ENCODE results near the gene DOK6.
A peak's percentile ranks its signal among the peaks of the same experiment; 100 is the strongest.

The DOK6 gene

GRCh38 chr18:69701305-69701704 lies 300.6 kb downstream of the DOK6 start:
- Histone ChIP-seq H4K20me1 (ENCODE audit: insufficient read depth, low read length) (no peaks in the 10 kb centered on the region), H2AFZ (ENCODE audit: low read depth, low read length) (no peak overlapping the region), H3K9ac (ENCODE audit: low read length) (no peak overlapping the region), H3K4me2 (ENCODE audit: low read length) (no peak overlapping the region), H3K27ac (ENCODE audit: low read length) (no peak overlapping the region), H3K4me1 (ENCODE audit: low read length) (peaks cover 4% of the 10 kb centered on the region), H3K4me3 (ENCODE audit: low read length) (no peak overlapping the region), H3K9me3 (ENCODE audit: insufficient read depth, low read length) (no peaks in the 10 kb centered on the region), H3K79me2 (ENCODE audit: low read length) (no peaks in the 10 kb centered on the region), H3K36me3 (replicated peaks; ENCODE audit: low read depth, low read length) (no peaks in the 10 kb centered on the region), H3K27me3 (ENCODE audit: low read depth, low read length) (no peaks in the 10 kb centered on the region)
- TF ChIP-seq CTCF (IDR thresholded peaks at IDR 0.05; ENCODE audit: low read depth, low read length) (no peak), EZH2phosphoT487 (IDR thresholded peaks at IDR 0.05; ENCODE audit: low read depth) (no peak)

- TF ChIP-seq EZH2phosphoT487 (IDR thresholded peaks at IDR 0.05; ENCODE audit: low read depth) (no peak), CTCF (IDR thresholded peaks at IDR 0.05; ENCODE audit: low read depth, low read length) (no peak)
- H3K27me3 ChIP-seq (ENCODE audit: low read depth, low read length), result no peaks in the 10 kb centered on the region
- H4K20me1 ChIP-seq (ENCODE audit: insufficient read depth, low read length), result no peaks in the 10 kb centered on the region
- peaks cover 4% of the 10 kb centered on the region for H3K4me1 ChIP-seq (ENCODE audit: low read length)
- no peak overlapping the region for H3K4me3 ChIP-seq (ENCODE audit: low read length)
- H2AFZ ChIP-seq (ENCODE audit: low read depth, low read length), result no peak overlapping the region
- H3K9ac ChIP-seq (ENCODE audit: low read length), result no peak overlapping the region
- H3K36me3 ChIP-seq (replicated peaks; ENCODE audit: low read depth, low read length), result no peaks in the 10 kb centered on the region
- no peaks in the 10 kb centered on the region for H3K79me2 ChIP-seq (ENCODE audit: low read length)
- H3K27ac ChIP-seq (ENCODE audit: low read length), result no peak overlapping the region
- 0 out of 2 replicates have a peak, but pooled peaks cover 4% of the 10 kb centered on the region for H3K9me3 ChIP-seq (ENCODE audit: insufficient read depth, low read length)
- no peak overlapping the region for H3K4me2 ChIP-seq (ENCODE audit: low read length)
These were observed 302.8 kb downstream of the DOK6 start for GRCh38 chr18:69703461-69703860.

GRCh38 chr18:69705987-69706386 lies 305.3 kb downstream of the DOK6 start:
- H3K36me3 ChIP-seq (replicated peaks; ENCODE audit: low read depth, low read length), result no peaks in the 10 kb centered on the region
- H3K27me3 ChIP-seq (ENCODE audit: low read depth, low read length), result no peaks in the 10 kb centered on the region
- peak overlapping the region; percentile 71; the same call in 1 of the 2 replicates for H2AFZ ChIP-seq (ENCODE audit: low read depth, low read length)
- no peak overlapping the region for H3K27ac ChIP-seq (ENCODE audit: low read length)
- peaks cover 4% of the 10 kb centered on the region for H3K4me1 ChIP-seq (ENCODE audit: low read length)
- TF ChIP-seq EZH2phosphoT487 (IDR thresholded peaks at IDR 0.05; ENCODE audit: low read depth) (no peak), CTCF (IDR thresholded peaks at IDR 0.05; ENCODE audit: low read depth, low read length) (no peak)
- H4K20me1 ChIP-seq (ENCODE audit: insufficient read depth, low read length), result no peaks in the 10 kb centered on the region
- peak overlapping the region; percentile 15; the same call in 1 of the 2 replicates for H3K4me2 ChIP-seq (ENCODE audit: low read length)
- H3K4me3 ChIP-seq (ENCODE audit: low read length), result no peak overlapping the region
- H3K9me3 ChIP-seq (ENCODE audit: insufficient read depth, low read length), result 0 out of 2 replicates have a peak, but pooled peaks cover 4% of the 10 kb centered on the region
- no peaks in the 10 kb centered on the region for H3K79me2 ChIP-seq (ENCODE audit: low read length)
- no peak overlapping the region for H3K9ac ChIP-seq (ENCODE audit: low read length)

GRCh38 chr18:69708844-69709243 lies 308.2 kb downstream of the DOK6 start:
- Histone ChIP-seq H3K9ac (ENCODE audit: low read length) (no peak overlapping the region), H2AFZ (ENCODE audit: low read depth, low read length) (no peak overlapping the region), H3K79me2 (ENCODE audit: low read length) (no peaks in the 10 kb centered on the region), H3K4me2 (ENCODE audit: low read length) (no peak overlapping the region), H3K4me1 (ENCODE audit: low read length) (peaks cover 4% of the 10 kb centered on the region), H3K27ac (ENCODE audit: low read length) (no peak overlapping the region), H3K9me3 (ENCODE audit: insufficient read depth, low read length) (0 out of 2 replicates have a peak, but pooled peaks cover 4% of the 10 kb centered on the region), H3K4me3 (ENCODE audit: low read length) (no peak overlapping the region), H3K36me3 (replicated peaks; ENCODE audit: low read depth, low read length) (no peaks in the 10 kb centered on the region), H3K27me3 (ENCODE audit: low read depth, low read length) (no peaks in the 10 kb centered on the region), H4K20me1 (ENCODE audit: insufficient read depth, low read length) (no peaks in the 10 kb centered on the region)
- TF ChIP-seq EZH2phosphoT487 (IDR thresholded peaks at IDR 0.05; ENCODE audit: low read depth) (no peak), CTCF (IDR thresholded peaks at IDR 0.05; ENCODE audit: low read depth, low read length) (no peak)

Data from OCI-LY3 (cell line).